Thymus (tissue), 11 donors: Measurements from ENCODE around the gene EVI5L. TPM values are rescaled to one million over a fixed set of nuclear protein-coding genes. Genes with fewer than 3 reads are reported as not detected.
A peak's percentile ranks its signal among the peaks of the same experiment; 100 is the strongest.

Source experiments
- DNase-seq, 9 donors: peaks; one replicate each; pipeline ENCODE4 v3.0.0-alpha.2; 2013; ENCODE audit warnings: low spot score in 9 of 9, low read depth in 6 of 9, missing footprints in 1 of 9
- H3K27ac ChIP-seq, 2 donors: one replicate each; pipeline ENCODE4 v1.5.1; 2013; ENCODE audit warnings: control low read depth in 1 of 2, low read depth in 1 of 2, low read length in 1 of 2, mild to moderate bottlenecking in 1 of 2, moderate library complexity in 1 of 2
- H3K27me3 ChIP-seq, 2 donors: one replicate each; pipeline ENCODE4 v1.5.1; 2013; ENCODE audit warnings: low read length in 1 of 2; ENCODE audit not compliant: control insufficient read depth in 2 of 2, insufficient read depth in 1 of 2
- H3K36me3 ChIP-seq, 2 donors: one replicate each; pipeline ENCODE4 v1.5.1; 2013; ENCODE audit warnings: low read length in 1 of 2, mild to moderate bottlenecking in 1 of 2, moderate library complexity in 1 of 2; ENCODE audit not compliant: control insufficient read depth in 2 of 2, insufficient read depth in 2 of 2
- H3K4me1 ChIP-seq, 2 donors: one replicate each; pipeline ENCODE4 v1.5.1; 2013; ENCODE audit warnings: low read length in 2 of 2; ENCODE audit not compliant: control insufficient read depth in 2 of 2, insufficient read depth in 2 of 2
- H3K4me3 ChIP-seq, 2 donors: one replicate each; pipeline ENCODE4 v1.5.1; 2013; ENCODE audit warnings: low read length in 2 of 2, control low read depth in 1 of 2, mild to moderate bottlenecking in 1 of 2
- H3K9me3 ChIP-seq, 2 donors: one replicate each; pipeline ENCODE4 v1.5.1; 2013; ENCODE audit warnings: low read length in 1 of 2, mild to moderate bottlenecking in 1 of 2; ENCODE audit not compliant: control insufficient read depth in 2 of 2, insufficient read depth in 1 of 2
- WGBS: extraction: QIAGEN DNeasy Blood & Tissue Kit; methylation state at CpG from one replicate; pipeline ENCODE4 v1.1.7; 2013; 5-methylcytosine and 5-hydroxymethylcytosine counted together
- polyA plus RNA-seq: library from polyadenylated mRNA; stranded (reverse); fragments of 200-250 nt; gene quantifications from one replicate; pipeline ENCODE4 v1.2.3, GENCODE V29; 2013
- total RNA-seq: library from RNA; stranded (reverse); fragments of 120-200 nt; gene quantifications from one replicate; pipeline ENCODE4 v1.2.4, GENCODE V29; 2013
- donor health status: healthy.

Gene EVI5L
- total and polyA plus RNA-seq, 2 donors, result 4.9 to 7.6 TPM

- Histone ChIP-seq H3K27ac (no peak overlapping the region), H3K4me1 (peaks cover 9 to 12% of the 10 kb centered on the region in 2 donors), H3K4me3 (no peak overlapping the region), H3K36me3 (no peaks in the 10 kb centered on the region), H3K27me3 (peaks cover 0 to 6% of the 10 kb centered on the region in 2 donors), H3K9me3 (no peaks in the 10 kb centered on the region)
- DNase-seq, result no peak
- 92% methylated on average over 4 of the region's 4 CpGs for WGBS
Measured at GRCh38 chr19:7822910-7823515, 7.0 kb upstream of the EVI5L start.

DNA sequence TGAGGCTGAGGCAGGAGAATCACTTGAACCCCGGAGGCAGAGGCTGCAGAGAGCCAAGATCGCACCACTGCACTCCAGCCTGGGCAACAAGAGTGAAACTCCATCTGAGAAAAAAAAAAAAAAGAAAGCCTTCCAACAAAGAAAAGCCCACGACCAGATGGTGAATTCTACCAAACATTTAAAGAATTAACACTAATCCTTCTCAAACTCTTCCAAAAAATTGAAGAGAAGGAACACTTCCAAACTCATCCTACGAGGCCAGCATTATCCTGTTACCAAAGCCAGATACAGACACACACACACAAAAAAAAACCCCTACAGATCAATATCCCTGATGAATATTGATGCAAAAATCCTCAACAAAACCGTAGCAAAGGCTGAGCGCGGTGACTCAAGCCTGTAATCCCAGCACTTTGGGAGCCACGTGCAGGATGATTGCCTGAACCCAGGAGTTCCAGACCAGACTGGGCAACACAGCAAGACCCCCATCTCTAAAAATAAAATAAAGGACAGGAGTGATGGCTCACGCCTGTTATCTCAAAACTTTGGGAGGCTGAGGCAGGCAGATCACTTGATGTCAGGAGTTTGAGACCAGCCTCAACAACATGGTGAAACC is 6.2 kb upstream of the EVI5L start:
- H3K27me3 ChIP-seq, result peaks cover 0 to 10% of the 10 kb centered on the region in 2 donors
- H3K9me3 ChIP-seq, result no peaks in the 10 kb centered on the region
- no peaks in the 10 kb centered on the region for H3K36me3 ChIP-seq
- H3K4me3 ChIP-seq, result no peak overlapping the region
- DNase-seq, result no peak
- H3K27ac ChIP-seq, result no peak overlapping the region
- H3K4me1 ChIP-seq, result peaks cover 9 to 13% of the 10 kb centered on the region in 2 donors
- 83% methylated on average over 9 of the region's 9 CpGs for WGBS

- DNase-seq, result no peak
- H3K9me3 ChIP-seq, result no peaks in the 10 kb centered on the region
- H3K36me3 ChIP-seq, result no peaks in the 10 kb centered on the region
- WGBS, result 12% methylated on average over 18 of the region's 18 CpGs
- peaks cover 0 to 12% of the 10 kb centered on the region in 2 donors for H3K27me3 ChIP-seq
- H3K4me3 ChIP-seq, result peak overlapping the region; percentile 19 to 87
- no peak overlapping the region for H3K27ac ChIP-seq
- peaks cover 5 to 15% of the 10 kb centered on the region in 2 donors for H3K4me1 ChIP-seq
Measured at GRCh38 chr19:7829166-7829520, 875 bp upstream of the EVI5L start.

GRCh38 chr19:7830272-7830771 is 304 bp downstream of the EVI5L start:
- peak overlapping the region; percentile 49 to 87 for H3K4me3 ChIP-seq
- DNase-seq, result no peak
- H3K9me3 ChIP-seq, result no peaks in the 10 kb centered on the region
- no peaks in the 10 kb centered on the region for H3K36me3 ChIP-seq
- H3K4me1 ChIP-seq, result peaks cover 5 to 15% of the 10 kb centered on the region in 2 donors
- 3% methylated on average over 53 of the region's 53 CpGs for WGBS
- no peak overlapping the region for H3K27ac ChIP-seq
- peaks cover 0 to 12% of the 10 kb centered on the region in 2 donors for H3K27me3 ChIP-seq

- peaks cover 0 to 12% of the 10 kb centered on the region in 2 donors for H3K27me3 ChIP-seq
- no peak for DNase-seq
- no peaks in the 10 kb centered on the region for H3K36me3 ChIP-seq
- no peak overlapping the region for H3K27ac ChIP-seq
- WGBS, result 58% methylated on average over 7 of the region's 7 CpGs
- H3K9me3 ChIP-seq, result no peaks in the 10 kb centered on the region
- H3K4me1 ChIP-seq, result peaks cover 5 to 15% of the 10 kb centered on the region in 2 donors
- peak overlapping the region; percentile 49 to 87 for H3K4me3 ChIP-seq
Measured at GRCh38 chr19:7830823-7831222, 805 bp downstream of the EVI5L start.

DNA sequence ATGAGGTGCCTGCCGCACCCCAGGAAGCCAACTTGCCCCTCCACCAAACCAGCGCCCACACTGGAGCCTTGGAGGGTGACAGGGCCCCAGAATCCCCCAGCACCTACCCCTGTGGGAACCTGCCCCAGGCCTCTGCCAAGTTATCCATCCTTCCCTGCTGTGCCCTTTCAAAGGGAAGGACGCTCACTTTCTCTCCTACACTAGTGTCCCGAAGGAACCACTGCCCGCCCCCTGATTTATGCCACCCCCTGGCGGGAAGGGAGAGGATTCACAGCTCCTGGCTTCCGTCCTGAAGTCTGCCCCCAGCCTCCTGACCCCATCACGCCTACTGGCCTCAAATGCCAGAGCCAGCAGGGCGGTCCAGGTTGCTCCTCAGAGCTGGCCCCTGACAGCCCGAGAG is 1.4 kb downstream of the EVI5L start:
- Histone ChIP-seq H3K27ac (no peak overlapping the region), H3K9me3 (no peaks in the 10 kb centered on the region), H3K4me1 (peaks cover 5 to 15% of the 10 kb centered on the region in 2 donors), H3K4me3 (no peak overlapping the region), H3K27me3 (peaks cover 0 to 12% of the 10 kb centered on the region in 2 donors), H3K36me3 (no peaks in the 10 kb centered on the region)
- no peak for DNase-seq
- 93% methylated on average over 10 of the region's 10 CpGs for WGBS

GRCh38 chr19:7832009-7832408 is 2.0 kb downstream of the EVI5L start:
- Histone ChIP-seq H3K27ac (no peak overlapping the region), H3K4me3 (no peak overlapping the region), H3K4me1 (peaks cover 5 to 15% of the 10 kb centered on the region in 2 donors), H3K9me3 (no peaks in the 10 kb centered on the region), H3K27me3 (peaks cover 0 to 11% of the 10 kb centered on the region in 2 donors), H3K36me3 (no peaks in the 10 kb centered on the region)
- WGBS, result 96% methylated on average over 17 of the region's 17 CpGs
- no peak for DNase-seq

- H3K36me3 ChIP-seq, result no peaks in the 10 kb centered on the region
- no peak for DNase-seq
- peaks cover 0 to 9% of the 10 kb centered on the region in 2 donors for H3K27me3 ChIP-seq
- 90% methylated on average over 12 of the region's 12 CpGs for WGBS
- peaks cover 5 to 15% of the 10 kb centered on the region in 2 donors for H3K4me1 ChIP-seq
- no peak overlapping the region for H3K4me3 ChIP-seq
- no peaks in the 10 kb centered on the region for H3K9me3 ChIP-seq
- H3K27ac ChIP-seq, result no peak overlapping the region
Measured at GRCh38 chr19:7832781-7833180, 2.8 kb downstream of the EVI5L start.

DNA sequence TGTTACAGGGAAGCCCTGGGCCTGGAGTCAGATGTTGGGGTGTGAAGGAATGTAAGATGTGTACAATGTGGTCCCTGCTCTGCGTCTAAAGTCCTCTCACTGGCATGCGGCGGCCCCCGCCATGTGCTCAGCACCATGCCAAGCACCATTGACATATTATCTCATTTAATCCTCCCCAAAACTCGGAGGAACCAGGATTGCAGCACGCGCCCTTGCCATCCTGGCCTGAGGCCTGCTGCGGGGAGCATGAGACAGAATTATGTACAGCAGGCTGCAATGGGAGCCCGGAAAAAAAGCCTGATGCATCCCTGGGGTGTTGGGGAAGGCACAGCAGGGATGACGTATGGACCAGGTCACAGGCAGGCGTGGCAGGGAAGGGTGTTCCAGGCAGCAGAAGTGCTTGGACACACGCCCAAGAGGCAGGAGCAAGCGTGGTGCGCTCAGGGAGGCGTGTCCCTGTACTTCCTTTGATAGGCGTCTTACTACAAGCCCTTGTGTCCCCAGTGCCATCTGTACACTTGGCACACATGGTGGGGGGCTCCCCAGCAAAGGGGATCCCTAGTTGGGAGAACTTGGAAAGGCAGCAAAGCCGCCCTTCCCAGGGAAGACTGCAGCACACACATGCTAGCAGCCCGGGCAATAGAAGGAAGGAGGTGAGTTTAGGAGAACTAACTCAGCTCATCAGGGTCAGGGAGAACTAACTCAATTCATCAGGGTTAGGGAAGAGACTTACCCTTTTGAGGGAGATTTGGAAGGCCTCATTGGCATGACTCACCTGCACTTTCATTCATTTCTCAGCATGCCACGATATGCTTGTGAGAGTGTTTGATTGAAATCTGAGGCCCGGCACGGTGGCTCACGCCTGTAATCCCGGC is 3.4 kb downstream of the EVI5L start:
- H3K9me3 ChIP-seq, result no peaks in the 10 kb centered on the region
- H3K36me3 ChIP-seq, result no peaks in the 10 kb centered on the region
- no peak for DNase-seq
- H3K27me3 ChIP-seq, result peaks cover 0 to 5% of the 10 kb centered on the region in 2 donors
- no peak overlapping the region for H3K27ac ChIP-seq
- H3K4me1 ChIP-seq, result peaks cover 5 to 15% of the 10 kb centered on the region in 2 donors
- WGBS, result 92% methylated on average over 23 of the region's 23 CpGs
- H3K4me3 ChIP-seq, result no peak overlapping the region
